DMS114 treated with DMSO at 0.1 percent for 48 hours (cell line): ENCODE measurements around the gene RASD2.

ENCODE experiments used
- DNase-seq: peaks from one replicate; lab custom pipeline; 2025; ENCODE audit not compliant: unreplicated experiment; lab: John Stamatoyannopoulos, UW

The RASD2 gene

GRCh38 chr22:35559354-35560005, 18.8 kb downstream of the RASD2 start:
- DNase-seq: no peak

GRCh38 chr22:35560366-35560765, 19.7 kb downstream of the RASD2 start:
- DNase-seq: no peak

GRCh38 chr22:35560824-35561223, 20.2 kb downstream of the RASD2 start:
- no peak for DNase-seq

GRCh38 chr22:35561796-35562526, 21.3 kb downstream of the RASD2 start:
- DNase-seq: no peak

GRCh38 chr22:35563211-35563610, 22.6 kb downstream of the RASD2 start:
- DNase-seq: no peak

- DNase-seq: no peak
Measured at GRCh38 chr22:35564975-35565867, 24.6 kb downstream of the RASD2 start.

GRCh38 chr22:35567351-35568141, 26.9 kb downstream of the RASD2 start:
- no peak for DNase-seq

GRCh38 chr22:35568751-35569739, 28.4 kb downstream of the RASD2 start:
- DNase-seq: no peak

GRCh38 chr22:35569916-35570315, 29.3 kb downstream of the RASD2 start:
- no peak for DNase-seq

GRCh38 chr22:35570686-35571194, 30.1 kb downstream of the RASD2 start:
- DNase-seq: no peak

GRCh38 chr22:35572556-35572955, 31.9 kb downstream of the RASD2 start:
- DNase-seq: no peak

GRCh38 chr22:35575116-35575748, 34.6 kb downstream of the RASD2 start:
- no peak for DNase-seq

GRCh38 chr22:35576671-35577070, 36.0 kb downstream of the RASD2 start:
- DNase-seq: no peak

GRCh38 chr22:35577799-35578659, 37.4 kb downstream of the RASD2 start:
- DNase-seq: no peak

- DNase-seq: no peak
Measured at GRCh38 chr22:35578836-35579575, 38.4 kb downstream of the RASD2 start.

- no peak for DNase-seq
Measured at GRCh38 chr22:35580351-35581022, 39.9 kb downstream of the RASD2 start.

- DNase-seq: no peak
Measured at GRCh38 chr22:35581023-35581413, 40.4 kb downstream of the RASD2 start.
